Adrenal gland (tissue), 12 donors: Measurements from ENCODE around the gene HSPB1. TPM values are rescaled to one million over a fixed set of nuclear protein-coding genes. Genes with fewer than 3 reads are reported as not detected.
A peak's percentile ranks its signal among the peaks of the same experiment; 100 is the strongest.

Experiments used
- DNase-seq, 7 donors: peaks; one replicate each; pipeline ENCODE4 v3.0.0-alpha.2; 2019 to 2020
- H3K27ac ChIP-seq, 5 donors: fragments of 200-600 bp; sonication (generic) in 4 of 5; 1 replicate in 3 of 5; 2 replicates in 2 of 5; pipeline versions ENCODE4 v1.5.1 to v1.8.0; 2016 to 2020; ENCODE audit warnings: mild to moderate bottlenecking in 1 of 5
- H3K27me3 ChIP-seq: fragments of 200-600 bp; 2 replicates; pipeline ENCODE4 v1.8.0; 2021
- H3K36me3 ChIP-seq, 2 donors: fragments of 200-600 bp; replicated peaks in 1 of 2; 1 replicate in 1 of 2; 2 replicates in 1 of 2; pipeline versions ENCODE4 v1.5.1 to v1.8.0; 2018 to 2022
- H3K4me1 ChIP-seq, 2 donors: fragments of 200-600 bp; replicated peaks in 1 of 2; 1 replicate in 1 of 2; 2 replicates in 1 of 2; pipeline versions ENCODE4 v1.5.1 to v1.8.0; 2018 to 2021
- H3K4me3 ChIP-seq, 4 donors: fragments of 200-600 bp; sonication (generic) in 3 of 4; one replicate each; pipeline ENCODE4 v1.5.1; 2016 to 2018
- H3K9me3 ChIP-seq, 3 donors: fragments of 200-600 bp; sonication (generic) in 1 of 3; replicated peaks in 1 of 3; 1 replicate in 2 of 3; 2 replicates in 1 of 3; pipeline versions ENCODE4 v1.5.1 to v1.8.0; 2016 to 2021
- CTCF ChIP-seq, 6 experiments: fragments of 450-650 bp in 4 of 6; fragments of 200-600 bp in 2 of 6; sonication (generic) in 1 of 6; IDR thresholded peaks; 1 replicate in 5 of 6; 2 replicates in 1 of 6; pipeline versions ENCODE4 v1.5.1 to v1.8.0; 2016 to 2021; ENCODE audit warnings: antibody characterized with exemption in 6 of 6, mild to moderate bottlenecking in 2 of 6, moderate library complexity in 1 of 6
- POLR2A ChIP-seq, 2 donors: fragments of 450-650 bp; IDR thresholded peaks; one replicate each; pipeline ENCODE4 v1.6.1; 2017; ENCODE audit warnings: antibody characterized with exemption in 2 of 2, mild to moderate bottlenecking in 2 of 2, moderate library complexity in 1 of 2
- WGBS, 4 donors: extraction: QIAGEN DNeasy Blood & Tissue Kit in 2 of 4; methylation state at CpG; one replicate each; pipeline versions ENCODE4 v1.1.5 to v1.1.7; 2013 to 2017; 5-methylcytosine and 5-hydroxymethylcytosine counted together
- intact Hi-C, 2 donors: fragments of 100-400 bp; cut with DNase I; formaldehyde crosslinking; loops; one replicate each; pipeline versions ENCODE4 v1.14.1 to v1.15.0; 2022 to 2023
- polyA plus RNA-seq, 3 donors: library from polyadenylated mRNA; stranded (reverse); fragments of 200-250 nt in 2 of 3; fragments of 350-450 nt in 1 of 3; fragmentation: Illumina TruSeq in 1 of 3; extraction: RNeasy Lipid Tissue Mini Kit (QIAGEN cat#74804) in 1 of 3; gene quantifications; one replicate each; pipeline ENCODE4 v1.2.3, GENCODE V29; 2013 to 2014
- total RNA-seq, 9 donors: library from RNA; depleted of rRNA in 4 of 9; stranded (reverse); fragments of >200 nt in 4 of 9; fragments of 120-200 nt in 1 of 9; fragmentation: NEBNext Ultra II Directional in 1 of 9; extraction: Animal tissue kit (Norgen Biotek cat#: 25700) in 1 of 9; gene quantifications; one replicate each; pipeline versions ENCODE4 v1.1.0 to v1.2.4, GENCODE V29; 2013 to 2023
- donor health status: healthy with polysubstance abuse.
- donor health status: Bipolar disorder and iron deficiency.
- donor health status: DM: yes; HTN: yes; CAD: no.
- donor health status: DM: no; HTN: no; CAD: no.
- donor health status: DM: no; HTN: no; CAD: no.
- donor health status: DM: yes; HTN: yes; CAD: no.

Gene HSPB1
- total and polyA plus RNA-seq, 12 donors, result 69.5 to 2,276 (median 768) TPM

DNA sequence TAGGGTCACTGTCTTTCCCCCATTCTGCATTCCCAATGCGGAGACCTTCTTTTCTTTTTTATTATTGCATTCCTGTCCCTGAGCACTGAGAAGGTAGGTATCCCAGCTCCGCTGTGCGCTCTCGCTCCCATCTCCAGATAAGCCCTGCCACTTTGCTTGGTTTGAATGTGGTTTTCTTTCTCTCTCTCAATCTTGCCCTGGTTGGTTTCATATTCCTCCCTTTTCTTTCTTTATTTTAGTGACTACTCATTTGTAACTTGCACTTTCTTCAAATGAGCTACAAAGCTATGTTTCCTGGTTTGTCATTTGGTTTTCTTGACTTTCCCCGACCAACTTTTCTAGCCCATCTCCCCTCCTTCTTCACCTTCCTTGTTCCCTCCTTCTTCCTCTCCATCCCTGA lies 29.0 kb upstream of the HSPB1 start:
- Histone ChIP-seq H3K27ac (no peak overlapping the region), H3K4me3 (no peak overlapping the region), H3K9me3 (no peaks in the 10 kb centered on the region), H3K36me3 (no peaks in the 10 kb centered on the region), H3K4me1 (no peaks in the 10 kb centered on the region), H3K27me3 (no peaks in the 10 kb centered on the region)
- intact Hi-C loops, result no loop called here
- no peak for TF ChIP-seq POLR2A (IDR thresholded peaks at IDR 0.05)
- TF ChIP-seq CTCF (IDR thresholded peaks at IDR 0.05), result no peak
- no peak for DNase-seq
- 77 to 92% (median 88%) methylated on average over 5 of the region's 5 CpGs for WGBS, 4 donors

- intact Hi-C loops, result no loop called here
- H3K9me3 ChIP-seq, result no peaks in the 10 kb centered on the region
- 91 to 93% methylated on average over 1 of the region's 1 CpG; no CpG with 5 or more reads in 2 of the 4 donors for WGBS, 4 donors
- H3K27ac ChIP-seq, result no peak overlapping the region
- H3K27me3 ChIP-seq, result no peaks in the 10 kb centered on the region
- no peaks in the 10 kb centered on the region for H3K36me3 ChIP-seq
- H3K4me3 ChIP-seq, result no peak overlapping the region
- peak in 2 of 7 donors; percentile 38 to 61 for DNase-seq
- H3K4me1 ChIP-seq, result peaks cover 0 to 8% of the 10 kb centered on the region in 2 donors
- TF ChIP-seq POLR2A (IDR thresholded peaks at IDR 0.05) (no peak), CTCF (IDR thresholded peaks at IDR 0.05) (no peak)
Observed at GRCh38 chr7:76278540-76278939, 23.9 kb upstream of the HSPB1 start.

DNA sequence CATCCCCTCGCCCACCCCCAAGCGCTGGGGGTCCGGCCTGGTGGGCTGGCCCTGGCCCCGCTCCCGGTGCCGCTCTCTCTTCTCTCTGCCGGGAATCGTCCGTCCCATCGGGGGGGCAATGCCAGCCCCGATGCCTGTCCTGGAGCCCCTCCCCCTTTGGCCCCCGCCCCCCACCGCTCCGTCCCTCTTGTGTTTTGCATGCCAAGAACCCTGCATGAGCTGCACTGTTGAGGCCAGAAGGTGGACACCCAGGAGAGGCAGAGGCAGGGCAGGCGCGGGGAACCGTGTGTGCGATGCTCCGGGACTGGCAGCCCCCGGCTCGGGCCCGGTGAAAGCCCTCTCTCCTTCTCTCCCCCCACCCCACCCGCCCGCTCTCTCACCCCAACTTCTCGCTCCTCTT lies 22.1 kb upstream of the HSPB1 start:
- WGBS, 4 donors, result 17 to 26% (median 23%) methylated on average over 15 to 25 of the region's 25 CpGs
- Histone ChIP-seq H3K4me3 (peak overlapping the region in 1 of 4 donors; percentile 77), H3K4me1 (peaks cover 0 to 8% of the 10 kb centered on the region in 2 donors), H3K36me3 (no peaks in the 10 kb centered on the region), H3K27ac (peak overlapping the region in 2 of 5 donors; percentile 22 to 47), H3K27me3 (no peaks in the 10 kb centered on the region), H3K9me3 (no peaks in the 10 kb centered on the region)
- intact Hi-C loops, result no loop called here
- DNase-seq, result peak in 1 of 7 donors; percentile 28
- TF ChIP-seq CTCF (IDR thresholded peaks at IDR 0.05), result no peak
- TF ChIP-seq POLR2A (IDR thresholded peaks at IDR 0.05), result no peak

GRCh38 chr7:76281006-76281705 lies 21.3 kb upstream of the HSPB1 start:
- Histone ChIP-seq H3K4me1 (peaks cover 0 to 8% of the 10 kb centered on the region in 2 donors), H3K9me3 (no peaks in the 10 kb centered on the region), H3K27me3 (no peaks in the 10 kb centered on the region), H3K4me3 (peak overlapping the region in 2 of 4 donors; percentile 22 to 77), H3K36me3 (no peaks in the 10 kb centered on the region), H3K27ac (peak overlapping the region in 1 of 5 donors; percentile 68)
- peak in 1 of 7 donors; percentile 40 for DNase-seq
- intact Hi-C loops, result no loop called here
- TF ChIP-seq CTCF (IDR thresholded peaks at IDR 0.05) (no peak), POLR2A (IDR thresholded peaks at IDR 0.05) (no peak)
- WGBS, 4 donors, result 3 to 4% (median 4%) methylated on average over 25 to 53 of the region's 63 CpGs
